Measurements from ENCODE around the gene DENND2C. TPM values are rescaled to one million over a fixed set of nuclear protein-coding genes. Genes with fewer than 3 reads are reported as not detected.

The DENND2C gene
- total and polyA plus RNA-seq, 7 donors = 0.23 to 4.7 (median 1.9) TPM

DNA sequence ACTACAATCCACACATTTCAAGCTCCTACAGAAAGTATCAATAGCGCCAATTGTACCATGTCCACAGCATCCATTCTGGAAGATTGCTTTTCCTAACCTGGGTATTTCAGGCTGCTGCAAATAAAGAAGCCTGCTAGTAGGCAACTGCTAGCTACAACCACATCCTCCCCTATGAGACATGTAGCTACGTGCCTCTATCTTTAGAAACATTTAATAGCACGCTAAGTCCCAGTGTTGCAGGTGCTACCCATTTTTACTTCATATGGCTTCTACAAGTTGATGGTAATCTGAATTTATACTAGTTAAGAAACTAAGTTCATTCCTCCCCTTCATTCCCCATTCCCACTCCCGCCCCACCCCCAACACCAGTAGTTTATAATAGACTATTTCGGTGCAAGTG, 32.9 kb upstream of the DENND2C start:
- TF ChIP-seq, protein P1, sequence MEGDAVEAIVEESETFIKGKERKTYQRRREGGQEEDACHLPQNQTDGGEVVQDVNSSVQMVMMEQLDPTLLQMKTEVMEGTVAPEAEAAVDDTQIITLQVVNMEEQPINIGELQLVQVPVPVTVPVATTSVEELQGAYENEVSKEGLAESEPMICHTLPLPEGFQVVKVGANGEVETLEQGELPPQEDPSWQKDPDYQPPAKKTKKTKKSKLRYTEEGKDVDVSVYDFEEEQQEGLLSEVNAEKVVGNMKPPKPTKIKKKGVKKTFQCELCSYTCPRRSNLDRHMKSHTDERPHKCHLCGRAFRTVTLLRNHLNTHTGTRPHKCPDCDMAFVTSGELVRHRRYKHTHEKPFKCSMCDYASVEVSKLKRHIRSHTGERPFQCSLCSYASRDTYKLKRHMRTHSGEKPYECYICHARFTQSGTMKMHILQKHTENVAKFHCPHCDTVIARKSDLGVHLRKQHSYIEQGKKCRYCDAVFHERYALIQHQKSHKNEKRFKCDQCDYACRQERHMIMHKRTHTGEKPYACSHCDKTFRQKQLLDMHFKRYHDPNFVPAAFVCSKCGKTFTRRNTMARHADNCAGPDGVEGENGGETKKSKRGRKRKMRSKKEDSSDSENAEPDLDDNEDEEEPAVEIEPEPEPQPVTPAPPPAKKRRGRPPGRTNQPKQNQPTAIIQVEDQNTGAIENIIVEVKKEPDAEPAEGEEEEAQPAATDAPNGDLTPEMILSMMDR (IDR thresholded peaks at IDR 0.05) = no peak
- TF ChIP-seq POLR2AphosphoS5 (IDR thresholded peaks at IDR 0.05) = no peak
- TF ChIP-seq POLR2A (IDR thresholded peaks at IDR 0.05) = no peak
- no peak for TF ChIP-seq EP300 (IDR thresholded peaks at IDR 0.05)
- H3K4me1 ChIP-seq = no peaks in the 10 kb centered on the region
- no peak overlapping the region for H3K4me3 ChIP-seq
- DNase-seq = no peak
- no peaks in the 10 kb centered on the region for H3K9me3 ChIP-seq
- H3K36me3 ChIP-seq = peaks cover 2 to 26% (median 10%) of the 10 kb centered on the region in 4 donors
- WGBS, 2 donors = 89 to 92% methylated on average over 5 of the region's 5 CpGs
- no peaks in the 10 kb centered on the region for H3K27me3 ChIP-seq
- intact Hi-C loops (cut with DNase I) = no loop called here
- no peak overlapping the region for H3K27ac ChIP-seq

GRCh38 chr1:114701931-114702330, 32.1 kb upstream of the DENND2C start:
- WGBS, 2 donors = 52 to 79% methylated on average over 2 of the region's 2 CpGs
- TF ChIP-seq, protein P1 (IDR thresholded peaks at IDR 0.05) = no peak
- no peak for TF ChIP-seq POLR2A (IDR thresholded peaks at IDR 0.05)
- TF ChIP-seq EP300 (IDR thresholded peaks at IDR 0.05) = no peak
- TF ChIP-seq POLR2AphosphoS5 (IDR thresholded peaks at IDR 0.05) = no peak
- intact Hi-C loops (cut with DNase I) = no loop called here
- no peak overlapping the region for H3K27ac ChIP-seq
- H3K27me3 ChIP-seq = no peaks in the 10 kb centered on the region
- no peaks in the 10 kb centered on the region for H3K4me1 ChIP-seq
- no peak overlapping the region for H3K4me3 ChIP-seq
- no peak for DNase-seq
- peaks cover 0 to 18% (median 3%) of the 10 kb centered on the region in 4 donors for H3K36me3 ChIP-seq
- H3K9me3 ChIP-seq = no peaks in the 10 kb centered on the region

DNA sequence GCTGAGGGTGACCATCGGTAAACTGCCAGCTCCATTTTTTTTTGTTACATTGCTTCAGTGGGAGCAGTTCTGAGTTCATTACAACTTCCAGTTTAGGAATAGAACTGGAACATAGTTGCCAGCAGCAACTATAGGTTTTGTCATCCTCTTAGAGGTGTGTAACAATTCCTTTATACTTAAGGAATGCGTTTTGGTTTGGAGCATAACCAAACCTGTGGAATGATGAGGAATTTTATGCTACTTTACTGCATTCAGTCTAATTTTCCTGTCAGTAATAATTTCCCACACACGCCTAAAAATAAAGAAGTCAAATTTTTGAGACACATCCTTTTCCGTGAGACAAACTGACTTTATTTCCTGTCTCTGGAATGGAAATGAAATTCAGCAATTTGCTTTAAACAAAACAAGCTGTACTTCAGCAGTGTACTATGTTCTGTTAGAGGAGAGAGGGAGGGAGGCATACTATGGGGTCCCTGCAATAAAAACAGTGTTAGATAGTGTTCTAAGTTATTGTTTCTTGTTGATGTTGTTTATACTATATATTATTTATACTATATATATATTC, 30.3 kb upstream of the DENND2C start:
- no peaks in the 10 kb centered on the region for H3K36me3 ChIP-seq
- no peaks in the 10 kb centered on the region for H3K9me3 ChIP-seq
- DNase-seq = no peak
- H3K27me3 ChIP-seq = no peaks in the 10 kb centered on the region
- TF ChIP-seq POLR2A (IDR thresholded peaks at IDR 0.05) (no peak), EP300 (IDR thresholded peaks at IDR 0.05) (no peak), POLR2AphosphoS5 (IDR thresholded peaks at IDR 0.05) (no peak)
- TF ChIP-seq, protein P1 (IDR thresholded peaks at IDR 0.05) = no peak
- H3K4me1 ChIP-seq = no peaks in the 10 kb centered on the region
- 52 to 76% methylated on average over 4 of the region's 4 CpGs for WGBS, 2 donors
- intact Hi-C loops (cut with DNase I) = no loop called here
- H3K27ac ChIP-seq = no peak overlapping the region
- H3K4me3 ChIP-seq = no peak overlapping the region

DNA sequence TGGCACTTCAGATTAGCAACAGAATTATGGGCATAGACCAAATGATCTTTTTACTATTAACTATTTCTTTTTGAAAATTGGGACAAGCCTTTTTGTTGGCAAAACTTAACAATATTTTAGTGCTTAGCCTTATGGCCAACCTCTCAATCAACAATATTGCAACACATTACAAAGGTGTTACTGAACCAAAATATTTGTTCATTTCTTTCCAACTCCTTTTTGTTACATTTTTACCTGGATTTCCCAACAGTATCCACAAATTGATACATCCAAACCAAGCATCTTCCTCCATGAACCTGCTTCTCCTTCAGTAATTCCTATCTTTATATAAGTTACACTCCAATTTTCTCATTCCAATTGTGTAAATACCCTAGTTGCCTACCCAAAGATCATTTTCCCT, 27.0 kb upstream of the DENND2C start:
- no peaks in the 10 kb centered on the region for H3K9me3 ChIP-seq
- no peaks in the 10 kb centered on the region for H3K36me3 ChIP-seq
- no peak overlapping the region for H3K27ac ChIP-seq
- H3K4me1 ChIP-seq = no peaks in the 10 kb centered on the region
- DNase-seq = no peak
- TF ChIP-seq POLR2A (IDR thresholded peaks at IDR 0.05) = no peak
- TF ChIP-seq POLR2AphosphoS5 (IDR thresholded peaks at IDR 0.05) = no peak
- no peak for TF ChIP-seq EP300 (IDR thresholded peaks at IDR 0.05)
- TF ChIP-seq, protein P1 (IDR thresholded peaks at IDR 0.05) = no peak
- H3K27me3 ChIP-seq = no peaks in the 10 kb centered on the region
- no peak overlapping the region for H3K4me3 ChIP-seq
- intact Hi-C loops (cut with DNase I) = no loop called here

Measured in sigmoid colon (tissue), 7 donors.